GM19035 (cell line): Measurements from ENCODE around the gene FGFR3.

Source experiments
- ATAC-seq: cut with Tn5 transposase; IDR thresholded peaks from one replicate; pipeline ENCODE4 v1.9.1; 2021; ENCODE audit not compliant: unreplicated experiment

The FGFR3 gene

DNA sequence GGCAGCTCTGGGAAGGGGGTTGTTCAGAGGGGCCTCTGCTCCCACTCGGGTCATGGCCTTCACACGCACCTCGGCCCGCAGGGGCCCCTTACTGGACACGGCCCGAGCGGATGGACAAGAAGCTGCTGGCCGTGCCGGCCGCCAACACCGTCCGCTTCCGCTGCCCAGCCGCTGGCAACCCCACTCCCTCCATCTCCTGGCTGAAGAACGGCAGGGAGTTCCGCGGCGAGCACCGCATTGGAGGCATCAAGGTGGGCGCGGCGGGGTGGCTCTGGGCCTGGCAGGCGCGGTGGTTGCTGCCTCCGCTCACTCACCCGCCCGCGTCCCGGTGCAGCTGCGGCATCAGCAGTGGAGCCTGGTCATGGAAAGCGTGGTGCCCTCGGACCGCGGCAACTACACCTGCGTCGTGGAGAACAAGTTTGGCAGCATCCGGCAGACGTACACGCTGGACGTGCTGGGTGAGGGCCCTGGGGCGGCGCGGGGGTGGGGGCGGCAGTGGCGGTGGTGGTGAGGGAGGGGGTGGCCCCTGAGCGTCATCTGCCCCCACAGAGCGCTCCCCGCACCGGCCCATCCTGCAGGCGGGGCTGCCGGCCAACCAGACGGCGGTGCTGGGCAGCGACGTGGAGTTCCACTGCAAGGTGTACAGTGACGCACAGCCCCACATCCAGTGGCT lies 8.3 kb downstream of the FGFR3 start:
- ATAC-seq: no peak

DNA sequence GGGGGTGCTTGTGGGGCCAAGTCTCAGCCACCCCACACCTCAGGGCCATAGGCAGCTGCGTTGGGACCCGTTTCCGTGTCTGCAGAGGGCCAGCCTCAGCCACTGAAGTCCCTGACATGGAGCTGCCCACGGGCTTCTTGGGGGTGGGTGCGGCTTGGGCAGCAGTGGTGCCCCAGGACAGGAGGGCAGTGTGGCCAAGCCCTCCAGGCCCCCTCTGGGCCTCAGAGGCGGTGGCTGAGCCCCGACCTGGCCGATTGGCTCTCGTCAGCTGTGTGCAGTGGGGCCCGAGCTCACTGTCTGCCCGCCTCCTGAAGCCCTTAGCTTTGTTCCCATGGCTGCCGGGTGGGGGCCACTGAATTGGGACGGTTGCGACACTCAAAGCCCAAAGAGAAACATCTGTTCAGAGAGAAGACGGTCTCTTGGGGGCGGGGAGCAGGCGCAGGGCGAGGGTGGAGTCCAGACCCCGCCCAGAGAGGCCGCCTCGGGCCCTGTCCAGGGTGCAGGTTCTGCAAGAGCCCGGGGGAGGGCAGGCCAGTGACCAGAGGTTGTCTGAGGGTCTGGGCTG lies 9.1 kb downstream of the FGFR3 start:
- ATAC-seq: no peak

DNA sequence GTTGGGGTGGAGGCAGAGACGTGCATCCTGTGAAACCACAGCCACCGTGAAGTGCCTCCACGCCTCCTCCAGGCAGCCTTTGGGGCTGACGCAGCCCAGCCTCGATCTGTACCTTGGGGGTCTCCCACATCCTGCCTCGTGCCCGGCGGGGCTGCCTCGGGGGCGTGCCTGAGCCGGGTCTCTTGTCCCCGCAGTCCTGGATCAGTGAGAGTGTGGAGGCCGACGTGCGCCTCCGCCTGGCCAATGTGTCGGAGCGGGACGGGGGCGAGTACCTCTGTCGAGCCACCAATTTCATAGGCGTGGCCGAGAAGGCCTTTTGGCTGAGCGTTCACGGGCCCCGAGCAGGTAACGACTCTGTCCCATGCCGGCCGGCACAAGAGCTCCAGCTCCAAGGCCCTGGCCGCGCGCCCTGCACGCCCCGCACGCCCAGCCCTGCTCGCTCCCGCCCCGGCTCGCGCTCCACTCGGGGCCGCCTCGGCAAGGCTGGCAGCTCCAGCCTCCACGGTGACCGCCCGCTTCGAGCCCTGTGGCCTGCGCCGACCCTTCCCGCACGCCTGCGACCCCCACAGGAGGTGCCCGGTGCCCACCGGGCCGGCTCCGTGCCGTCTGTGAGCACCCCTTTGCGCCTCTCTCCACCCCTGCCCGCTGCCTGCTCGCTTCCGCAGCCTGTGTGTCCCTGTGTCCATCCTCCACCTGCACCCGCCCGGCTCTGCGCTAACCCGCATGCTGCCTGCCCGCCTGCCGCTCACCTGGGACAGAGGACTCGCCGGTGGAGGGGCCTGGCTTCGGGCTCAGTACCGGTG lies 9.8 kb downstream of the FGFR3 start:
- ATAC-seq: no peak

DNA sequence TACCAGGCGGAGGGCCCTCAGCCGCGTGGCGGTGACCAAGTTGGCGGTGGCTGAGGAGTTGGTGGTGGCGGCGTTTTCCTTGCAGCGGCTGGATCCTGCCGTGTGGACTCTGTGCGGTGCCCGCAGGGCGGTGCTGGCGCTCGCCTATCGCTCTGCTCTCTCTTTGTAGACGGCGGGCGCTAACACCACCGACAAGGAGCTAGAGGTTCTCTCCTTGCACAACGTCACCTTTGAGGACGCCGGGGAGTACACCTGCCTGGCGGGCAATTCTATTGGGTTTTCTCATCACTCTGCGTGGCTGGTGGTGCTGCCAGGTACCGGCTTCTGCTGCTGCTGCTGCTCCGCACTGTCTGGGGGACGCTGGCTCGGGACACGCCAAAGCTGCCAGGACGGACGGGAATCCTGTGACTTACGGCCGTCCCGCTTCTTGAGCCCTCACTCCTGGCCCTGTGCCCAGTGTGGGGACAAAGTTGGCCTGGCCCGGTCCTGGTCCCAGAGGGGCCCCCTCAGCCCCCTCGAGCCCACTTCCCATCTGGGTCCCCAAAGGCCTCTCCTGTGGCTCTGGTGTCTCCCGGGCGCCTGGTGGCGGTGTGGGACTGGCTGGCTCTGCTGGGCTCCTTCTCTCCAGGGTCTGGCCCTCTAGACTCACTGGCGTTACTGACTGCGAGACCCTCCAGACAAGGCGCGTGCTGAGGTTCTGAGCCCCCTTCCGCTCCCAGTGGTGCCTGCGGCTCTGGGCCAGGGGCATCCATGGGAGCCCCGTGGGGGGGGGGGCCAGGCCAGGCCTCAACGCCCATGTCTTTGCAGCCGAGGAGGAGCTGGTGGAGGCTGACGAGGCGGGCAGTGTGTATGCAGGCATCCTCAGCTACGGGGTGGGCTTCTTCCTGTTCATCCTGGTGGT lies 10.7 kb downstream of the FGFR3 start:
- no peak for ATAC-seq

DNA sequence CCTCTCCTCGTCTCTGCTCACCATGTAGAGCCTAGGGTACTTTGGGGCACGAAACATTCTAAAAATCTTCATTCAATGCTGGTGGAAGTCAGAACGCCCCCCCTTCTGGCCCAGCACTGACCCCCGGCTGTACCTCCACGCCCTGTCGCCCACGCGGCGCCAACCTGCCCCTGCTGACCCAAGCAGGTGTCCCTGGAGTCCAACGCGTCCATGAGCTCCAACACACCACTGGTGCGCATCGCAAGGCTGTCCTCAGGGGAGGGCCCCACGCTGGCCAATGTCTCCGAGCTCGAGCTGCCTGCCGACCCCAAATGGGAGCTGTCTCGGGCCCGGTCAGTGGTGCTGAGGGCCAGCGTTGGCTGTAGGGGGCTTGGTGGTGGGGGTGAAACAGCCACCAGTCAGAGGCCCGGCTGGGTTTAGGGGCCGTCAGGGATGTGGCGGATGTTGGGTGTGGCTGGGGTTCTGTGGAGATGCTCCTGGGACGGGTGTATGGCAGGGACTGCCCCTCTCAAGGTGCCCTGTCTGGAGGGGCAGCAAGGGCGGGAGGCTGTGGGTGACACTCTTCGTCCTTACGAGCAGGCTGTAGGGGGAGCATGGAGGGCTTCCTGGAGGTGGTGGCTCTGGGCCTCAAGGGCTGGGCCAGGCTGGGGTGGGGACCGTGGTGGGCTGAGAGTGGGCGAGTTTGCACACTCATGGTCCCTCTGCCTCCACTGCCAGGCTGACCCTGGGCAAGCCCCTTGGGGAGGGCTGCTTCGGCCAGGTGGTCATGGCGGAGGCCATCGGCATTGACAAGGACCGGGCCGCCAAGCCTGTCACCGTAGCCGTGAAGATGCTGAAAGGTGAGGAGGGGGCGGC lies 11.8 kb downstream of the FGFR3 start:
- ATAC-seq: no peak

DNA sequence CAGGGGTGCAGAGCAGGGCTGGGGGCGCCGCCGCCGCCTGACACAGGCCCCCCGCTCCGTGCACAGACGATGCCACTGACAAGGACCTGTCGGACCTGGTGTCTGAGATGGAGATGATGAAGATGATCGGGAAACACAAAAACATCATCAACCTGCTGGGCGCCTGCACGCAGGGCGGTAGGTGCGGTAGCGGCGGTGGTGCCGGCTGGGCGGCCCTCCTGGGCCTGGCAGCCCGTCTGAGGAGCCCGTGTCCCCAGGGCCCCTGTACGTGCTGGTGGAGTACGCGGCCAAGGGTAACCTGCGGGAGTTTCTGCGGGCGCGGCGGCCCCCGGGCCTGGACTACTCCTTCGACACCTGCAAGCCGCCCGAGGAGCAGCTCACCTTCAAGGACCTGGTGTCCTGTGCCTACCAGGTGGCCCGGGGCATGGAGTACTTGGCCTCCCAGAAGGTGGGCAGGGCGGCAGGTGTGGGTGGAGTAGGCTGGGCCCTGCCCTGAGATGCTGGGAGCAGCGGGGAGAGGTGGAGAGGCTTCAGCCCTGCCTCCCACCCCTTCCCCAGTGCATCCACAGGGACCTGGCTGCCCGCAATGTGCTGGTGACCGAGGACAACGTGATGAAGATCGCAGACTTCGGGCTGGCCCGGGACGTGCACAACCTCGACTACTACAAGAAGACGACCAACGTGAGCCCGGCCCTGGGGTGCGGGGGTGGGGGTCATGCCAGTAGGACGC lies 12.6 kb downstream of the FGFR3 start:
- no peak for ATAC-seq

DNA sequence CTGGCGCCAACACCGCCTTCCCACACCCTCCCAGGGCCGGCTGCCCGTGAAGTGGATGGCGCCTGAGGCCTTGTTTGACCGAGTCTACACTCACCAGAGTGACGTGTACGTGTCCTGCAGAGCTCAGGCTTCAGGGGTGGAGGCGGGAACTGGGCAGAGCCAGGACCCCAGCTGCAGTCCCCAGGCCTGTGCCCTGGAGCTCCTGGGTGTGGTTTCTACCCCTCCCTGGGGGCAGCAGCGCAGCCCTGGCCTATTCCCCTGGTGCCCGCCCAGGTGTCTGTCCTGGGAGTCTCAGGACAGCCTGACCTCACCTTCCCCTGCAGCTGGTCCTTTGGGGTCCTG lies 13.1 kb downstream of the FGFR3 start:
- ATAC-seq: no peak

DNA sequence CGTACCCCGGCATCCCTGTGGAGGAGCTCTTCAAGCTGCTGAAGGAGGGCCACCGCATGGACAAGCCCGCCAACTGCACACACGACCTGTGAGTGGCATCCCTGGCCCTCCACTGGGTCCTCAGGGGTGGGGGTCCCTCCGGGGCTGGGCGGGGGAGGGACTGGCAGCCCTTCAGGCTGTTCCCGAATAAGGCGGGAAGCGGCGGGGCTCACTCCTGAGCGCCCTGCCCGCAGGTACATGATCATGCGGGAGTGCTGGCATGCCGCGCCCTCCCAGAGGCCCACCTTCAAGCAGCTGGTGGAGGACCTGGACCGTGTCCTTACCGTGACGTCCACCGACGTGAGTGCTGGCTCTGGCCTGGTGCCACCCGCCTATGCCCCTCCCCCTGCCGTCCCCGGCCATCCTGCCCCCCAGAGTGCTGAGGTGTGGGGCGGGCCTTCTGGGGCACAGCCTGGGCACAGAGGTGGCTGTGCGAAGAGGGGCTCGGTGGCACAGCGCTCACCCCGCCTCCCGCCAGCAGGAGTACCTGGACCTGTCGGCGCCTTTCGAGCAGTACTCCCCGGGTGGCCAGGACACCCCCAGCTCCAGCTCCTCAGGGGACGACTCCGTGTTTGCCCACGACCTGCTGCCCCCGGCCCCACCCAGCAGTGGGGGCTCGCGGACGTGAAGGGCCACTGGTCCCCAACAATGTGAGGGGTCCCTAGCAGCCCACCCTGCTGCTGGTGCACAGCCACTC lies 13.7 kb downstream of the FGFR3 start:
- ATAC-seq: no peak

DNA sequence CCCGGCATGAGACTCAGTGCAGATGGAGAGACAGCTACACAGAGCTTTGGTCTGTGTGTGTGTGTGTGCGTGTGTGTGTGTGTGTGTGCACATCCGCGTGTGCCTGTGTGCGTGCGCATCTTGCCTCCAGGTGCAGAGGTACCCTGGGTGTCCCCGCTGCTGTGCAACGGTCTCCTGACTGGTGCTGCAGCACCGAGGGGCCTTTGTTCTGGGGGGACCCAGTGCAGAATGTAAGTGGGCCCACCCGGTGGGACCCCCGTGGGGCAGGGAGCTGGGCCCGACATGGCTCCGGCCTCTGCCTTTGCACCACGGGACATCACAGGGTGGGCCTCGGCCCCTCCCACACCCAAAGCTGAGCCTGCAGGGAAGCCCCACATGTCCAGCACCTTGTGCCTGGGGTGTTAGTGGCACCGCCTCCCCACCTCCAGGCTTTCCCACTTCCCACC lies 14.3 kb downstream of the FGFR3 start:
- ATAC-seq: no peak

DNA sequence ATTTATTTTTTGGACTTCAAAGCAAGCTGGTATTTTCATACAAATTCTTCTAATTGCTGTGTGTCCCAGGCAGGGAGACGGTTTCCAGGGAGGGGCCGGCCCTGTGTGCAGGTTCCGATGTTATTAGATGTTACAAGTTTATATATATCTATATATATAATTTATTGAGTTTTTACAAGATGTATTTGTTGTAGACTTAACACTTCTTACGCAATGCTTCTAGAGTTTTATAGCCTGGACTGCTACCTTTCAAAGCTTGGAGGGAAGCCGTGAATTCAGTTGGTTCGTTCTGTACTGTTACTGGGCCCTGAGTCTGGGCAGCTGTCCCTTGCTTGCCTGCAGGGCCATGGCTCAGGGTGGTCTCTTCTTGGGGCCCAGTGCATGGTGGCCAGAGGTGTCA lies 15.3 kb downstream of the FGFR3 start:
- no peak for ATAC-seq

DNA sequence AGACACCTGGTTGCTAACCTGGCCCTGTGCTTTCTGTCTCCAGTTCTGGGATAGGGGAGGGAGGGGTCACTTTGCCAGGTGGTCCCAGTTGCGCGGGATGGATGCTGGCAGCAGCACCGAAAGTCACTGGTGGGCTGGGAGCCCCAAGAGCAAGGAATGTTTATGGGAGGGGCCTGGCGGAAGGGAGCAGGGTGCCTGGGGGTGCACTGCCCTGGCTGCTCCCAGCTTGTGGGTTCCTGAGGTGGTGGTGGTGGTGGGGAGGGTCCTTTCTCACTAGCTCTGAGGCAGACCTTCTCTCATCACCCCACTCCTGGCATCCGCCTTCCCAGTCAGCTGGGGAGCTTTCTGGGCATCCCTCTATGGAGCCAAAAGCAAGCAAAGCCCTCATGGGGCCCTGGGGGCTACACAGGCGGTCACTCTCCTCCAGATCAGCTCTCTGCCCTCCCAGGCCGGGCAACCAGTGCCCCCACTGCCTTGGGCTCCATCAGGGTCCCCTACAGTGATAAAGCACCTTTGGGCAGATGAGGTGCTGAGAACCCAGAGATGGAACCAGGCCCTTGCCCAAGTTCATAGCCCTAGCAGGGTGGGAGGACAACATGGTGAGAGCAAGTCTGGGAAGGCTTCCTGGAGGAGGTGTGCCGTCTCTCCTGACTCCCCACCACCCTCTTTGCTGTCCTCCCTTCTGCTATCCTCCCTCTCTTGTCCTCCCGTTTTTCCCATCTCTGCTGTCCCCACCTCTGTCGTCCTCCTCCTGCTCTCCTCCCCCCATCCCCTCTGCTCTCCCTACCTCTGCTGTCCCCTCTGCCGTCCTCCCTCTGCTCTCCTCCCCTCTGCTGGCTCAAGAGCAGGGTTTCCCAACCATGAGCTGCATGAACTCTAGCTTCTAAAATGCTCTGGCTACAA lies 16.0 kb downstream of the FGFR3 start:
- ATAC-seq: no peak

DNA sequence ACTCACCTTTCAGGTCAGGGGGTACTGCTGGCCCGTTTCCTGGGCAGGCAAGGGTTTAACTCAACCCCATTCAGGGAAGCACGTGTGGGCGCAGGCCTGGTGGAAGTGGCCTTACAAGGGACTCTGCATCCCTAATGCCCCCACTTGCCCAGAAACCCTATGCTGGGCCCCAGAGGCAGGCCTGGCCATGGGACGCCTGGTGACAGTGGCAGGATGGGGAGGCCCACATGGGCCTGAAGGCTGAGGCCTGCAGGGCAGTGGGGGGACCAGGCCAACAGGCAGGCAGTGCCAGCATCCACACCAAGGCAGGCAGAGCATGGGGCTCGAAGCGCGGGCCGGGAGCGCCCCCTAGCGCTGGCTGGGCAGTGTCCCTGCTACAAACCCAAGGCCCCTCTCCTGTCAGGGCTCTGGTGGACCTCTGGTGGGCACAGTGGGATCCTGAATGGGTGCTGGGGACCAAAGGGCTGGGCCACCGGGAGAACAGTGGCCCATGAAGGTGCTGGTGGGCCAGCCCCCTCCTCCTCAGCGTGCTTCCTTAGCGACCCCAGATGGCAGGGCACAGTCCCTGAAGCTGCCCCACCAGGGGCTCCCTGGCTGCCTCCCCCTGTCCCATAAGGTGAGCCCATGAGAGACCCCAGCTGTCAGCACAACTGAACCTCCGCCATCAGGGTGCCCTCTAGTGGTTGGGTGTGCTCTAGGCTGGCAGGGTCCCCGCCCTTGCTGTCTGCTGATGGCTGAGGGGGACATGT lies 16.8 kb downstream of the FGFR3 start:
- no peak for ATAC-seq

DNA sequence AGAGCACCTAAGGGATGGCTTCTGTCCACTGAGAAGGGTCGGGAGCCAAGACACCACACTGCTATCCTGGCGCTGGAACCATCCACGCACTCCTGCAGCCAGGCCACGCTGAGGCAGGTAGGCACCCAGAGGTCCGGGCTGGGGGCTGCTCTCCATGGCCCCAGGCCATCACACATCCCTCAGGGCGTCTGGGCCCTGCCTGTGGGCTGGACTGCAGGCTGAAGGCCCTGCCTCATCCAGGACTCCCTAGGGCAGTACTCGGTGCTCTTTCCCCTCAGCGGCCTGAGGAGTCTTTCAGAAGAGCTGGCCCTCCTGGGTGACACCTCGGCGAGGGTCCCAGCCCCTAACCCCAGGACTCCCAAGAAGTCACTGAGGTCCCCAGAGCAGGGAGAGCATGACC lies 17.7 kb downstream of the FGFR3 start:
- no peak for ATAC-seq

DNA sequence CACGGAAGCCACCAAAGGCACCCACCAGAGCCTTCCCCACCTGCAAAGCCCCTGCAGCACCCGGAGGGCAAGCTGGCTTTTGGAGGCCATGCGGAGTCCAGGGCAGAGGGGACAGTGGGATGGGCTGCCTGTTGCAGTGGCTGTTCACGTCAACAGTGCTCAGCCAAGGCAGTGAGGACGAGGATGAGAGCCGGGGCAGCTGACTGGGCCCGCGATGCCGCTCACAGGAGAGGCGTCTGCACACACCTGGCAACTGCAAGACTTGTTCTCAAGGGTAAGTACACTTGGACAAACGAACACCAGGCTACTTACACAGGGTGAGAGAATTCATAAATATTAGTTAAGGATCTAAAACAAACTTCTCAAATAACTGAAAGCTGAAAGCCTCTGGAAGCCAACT lies 19.6 kb downstream of the FGFR3 start:
- ATAC-seq: no peak

DNA sequence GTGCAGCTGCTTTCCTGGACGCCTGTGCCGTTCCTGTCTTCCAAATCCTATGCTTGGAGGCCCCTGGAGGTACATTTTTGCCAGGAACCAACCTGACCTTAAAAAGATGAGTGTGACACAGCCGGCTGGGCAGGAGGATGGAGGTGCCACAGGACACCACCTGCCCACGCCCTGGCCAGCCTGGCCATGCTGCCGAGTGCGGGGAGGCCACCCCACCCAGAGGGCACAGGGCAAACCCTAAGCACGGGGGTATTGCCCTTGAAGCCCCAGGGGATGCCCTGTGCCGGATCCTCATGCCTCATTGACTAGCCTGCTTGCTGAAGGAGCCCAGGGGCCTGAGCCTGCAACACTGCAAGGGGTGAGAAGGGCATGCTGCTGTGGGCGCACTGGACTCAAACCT lies 20.1 kb downstream of the FGFR3 start:
- ATAC-seq: no peak

DNA sequence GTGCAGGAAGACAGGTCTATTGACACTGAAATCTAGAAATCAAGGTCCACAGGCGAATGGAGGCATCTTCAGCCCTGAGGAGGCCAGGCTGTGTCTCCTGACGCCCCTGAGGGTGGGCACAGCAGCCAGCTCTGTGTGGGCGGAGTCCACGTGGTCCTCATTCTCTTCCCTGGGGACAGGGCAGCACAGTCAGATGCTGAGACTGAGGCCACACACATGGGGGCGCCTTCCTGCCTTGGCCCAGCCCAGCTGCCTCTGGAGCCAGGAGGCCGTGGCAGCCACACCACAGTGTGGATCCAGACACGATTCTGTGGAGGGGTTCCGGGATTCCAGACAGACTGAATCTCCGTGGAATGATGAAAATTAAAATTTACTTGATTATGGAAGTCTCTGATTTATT lies 20.8 kb downstream of the FGFR3 start:
- no peak for ATAC-seq

DNA sequence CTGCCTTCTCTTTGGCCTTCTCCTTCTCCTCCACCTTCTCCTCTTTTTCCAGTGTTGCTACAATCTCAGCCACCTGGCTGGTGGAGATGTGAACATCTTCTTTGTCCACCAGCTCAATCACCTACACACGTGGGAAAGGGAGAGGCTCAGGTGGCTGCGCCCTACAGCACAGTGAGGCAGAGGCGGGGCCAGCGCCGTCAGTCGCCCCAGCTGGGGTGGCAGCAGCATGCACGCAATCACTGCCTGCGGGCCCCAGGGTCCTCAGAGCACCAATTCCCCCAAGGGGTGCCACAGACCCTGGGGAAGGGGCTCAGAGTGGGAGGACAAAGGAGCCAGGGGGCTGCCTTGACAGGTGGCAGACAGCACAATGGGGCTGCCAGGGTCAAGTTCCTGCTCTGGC lies 21.4 kb downstream of the FGFR3 start:
- ATAC-seq: no peak
